Stimulated activated CD4-positive, alpha-beta T cell treated with anti-CD3 and anti-CD28 coated beads, Interleukin-1b, Interleukin-23, amount 100 ng/mL, for 24 hours (primary cell): ENCODE data around the gene LGALS7B.
"Not testable (repeated sequence)": the region's sequence is repeated elsewhere in the genome, so short reads cannot be mapped to it uniquely, and the experiment has no call there.

Source experiments
- DNase-seq, 4 experiments: peaks; one replicate each; pipeline ENCODE4 v3.0.0-alpha.2; 2020; ENCODE audit warnings: low read depth in 4 of 4, low spot score in 1 of 4

The LGALS7B gene

GRCh38 chr19:38788478-38789243 lies at the start of gene LGALS7B:
TSS of gene LGALS7B (plus strand) at chr19:38789200. CDS start at chr19:38789227, 27 bp downstream.
- DNase-seq: no peak

DNA sequence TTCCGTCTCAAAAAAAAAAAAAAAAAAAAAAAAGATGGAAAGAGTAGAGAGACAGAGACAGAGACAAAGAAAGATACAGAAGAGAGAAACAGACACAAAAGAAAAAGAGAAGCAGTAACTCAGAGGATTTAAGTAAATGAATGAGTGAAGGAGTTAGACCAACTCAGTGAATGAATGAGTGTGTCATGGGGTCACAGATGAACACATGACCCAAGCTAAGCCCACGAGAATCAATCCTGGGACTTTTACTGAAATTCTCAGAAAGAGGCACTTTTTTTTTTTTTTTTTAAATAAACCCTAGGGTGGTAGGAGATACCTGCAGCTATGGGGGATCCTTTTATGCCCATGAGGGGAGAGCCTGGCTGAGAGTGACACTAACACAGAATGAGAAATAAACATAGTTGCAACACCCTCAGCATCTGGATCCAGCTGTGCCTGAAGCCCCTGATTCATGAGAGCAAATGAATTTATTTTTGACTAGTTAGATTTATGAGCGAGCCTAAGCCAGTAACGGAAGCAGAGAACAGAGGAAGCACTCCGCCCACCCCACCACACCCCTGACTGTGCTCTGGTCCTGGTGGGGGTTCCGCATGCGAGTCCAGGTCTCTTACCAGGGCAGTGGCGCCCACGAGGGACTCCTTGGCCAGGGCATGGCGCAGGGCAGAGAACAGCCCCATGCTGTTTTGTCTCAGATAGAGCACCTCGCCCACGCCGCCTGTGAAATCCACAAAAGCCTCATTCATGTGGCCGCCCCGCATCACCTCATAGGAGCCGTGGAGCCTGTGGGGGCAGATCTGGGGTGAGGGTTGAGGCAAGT lies 49.4 kb upstream of the LGALS7B start:
- no peak for DNase-seq

DNA sequence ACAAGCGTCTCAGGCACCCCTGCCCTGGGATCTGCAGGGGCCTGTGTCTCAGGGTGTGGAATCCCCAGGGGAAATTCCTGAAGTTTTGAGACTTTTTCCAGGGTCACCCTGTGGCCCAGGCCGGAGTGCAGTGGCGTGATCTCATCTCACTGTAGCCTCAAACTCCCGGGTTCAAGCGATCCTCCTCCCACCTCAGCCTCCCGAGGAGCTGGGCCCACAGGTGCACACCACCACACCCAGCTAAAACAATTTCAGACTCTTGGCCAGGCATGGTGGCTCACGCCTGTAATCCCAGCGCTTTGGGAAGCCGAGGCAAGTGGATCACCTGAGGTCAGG lies 48.8 kb upstream of the LGALS7B start:
- no peak for DNase-seq

DNA sequence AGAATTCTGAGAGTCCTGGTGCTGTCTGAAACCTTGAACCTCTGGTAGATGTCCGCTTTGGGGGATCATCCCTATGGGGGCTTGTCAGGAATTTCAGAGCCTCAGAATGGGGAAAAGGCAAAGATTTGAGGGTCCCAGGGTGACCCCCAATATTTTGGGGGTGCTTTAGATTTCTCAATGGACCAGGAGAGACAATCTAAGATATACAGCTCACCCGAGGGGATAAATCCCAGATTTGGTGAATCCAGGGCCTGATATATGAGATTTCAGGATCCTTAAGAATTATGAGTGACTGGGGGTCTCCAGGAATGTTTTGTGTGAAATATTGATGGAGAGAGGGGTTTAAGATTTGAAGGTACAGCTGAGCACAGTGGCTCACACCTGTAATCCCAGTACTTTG lies 48.1 kb upstream of the LGALS7B start:
- DNase-seq: no peak

DNA sequence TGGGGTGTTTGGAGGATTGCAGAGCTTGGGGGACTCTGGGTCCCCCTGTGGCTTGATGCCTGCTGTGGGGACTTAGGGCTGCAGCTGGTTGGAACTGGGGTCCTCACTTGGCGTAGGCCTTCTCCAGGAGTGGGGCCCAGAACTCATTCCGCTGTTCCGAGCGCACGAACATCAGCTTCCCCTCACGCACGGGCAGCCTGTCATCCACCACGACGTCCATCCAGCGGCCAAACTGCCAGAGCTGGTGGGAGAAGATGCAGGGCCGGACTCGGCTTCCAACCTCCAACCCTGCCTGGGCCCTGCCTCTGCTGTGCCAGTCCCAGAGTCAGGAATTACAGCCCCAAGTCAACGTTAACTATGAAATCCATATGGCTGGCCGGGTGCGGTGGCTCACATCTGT lies 47.3 kb upstream of the LGALS7B start:
- DNase-seq: no peak

DNA sequence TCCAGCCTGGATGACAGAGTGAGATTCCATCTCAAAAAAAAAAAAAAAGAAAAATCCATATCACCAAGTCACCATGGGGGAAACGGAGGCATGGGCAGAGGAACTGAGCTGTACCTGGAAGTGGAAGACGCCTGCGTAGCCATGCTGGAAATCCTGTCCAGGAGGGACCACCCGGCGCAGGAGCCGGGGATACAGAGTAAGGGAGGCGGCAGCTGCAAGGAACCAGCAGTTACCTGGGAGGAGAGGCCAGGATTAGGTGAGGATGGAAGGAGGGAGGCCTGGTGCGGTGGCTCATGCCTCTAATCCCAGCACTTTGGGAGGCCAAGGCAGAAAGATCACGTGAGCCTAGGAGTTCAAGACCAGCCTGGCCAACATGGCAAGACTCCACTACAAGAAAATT lies 46.7 kb upstream of the LGALS7B start:
- DNase-seq: no peak

DNA sequence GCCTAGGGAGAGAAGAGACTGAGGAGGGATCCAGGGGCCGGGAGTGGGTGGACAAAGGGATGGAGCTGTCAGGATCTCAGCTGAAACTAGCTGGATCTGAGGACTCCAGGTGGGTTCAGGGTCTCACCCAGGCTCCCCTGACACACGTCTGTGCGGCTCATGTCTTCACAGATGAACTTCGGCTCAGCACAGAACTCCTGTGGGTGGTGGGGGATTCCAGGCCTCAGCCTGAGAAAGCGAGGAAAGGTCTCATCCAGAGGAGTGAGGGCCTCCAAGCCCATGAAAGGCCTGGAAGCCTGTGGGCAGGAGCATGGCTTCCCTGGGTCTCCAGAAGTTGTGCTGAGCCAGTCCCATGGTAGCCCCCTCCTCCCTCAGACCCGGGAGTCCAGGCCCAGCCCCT lies 46.1 kb upstream of the LGALS7B start:
- DNase-seq: no peak

DNA sequence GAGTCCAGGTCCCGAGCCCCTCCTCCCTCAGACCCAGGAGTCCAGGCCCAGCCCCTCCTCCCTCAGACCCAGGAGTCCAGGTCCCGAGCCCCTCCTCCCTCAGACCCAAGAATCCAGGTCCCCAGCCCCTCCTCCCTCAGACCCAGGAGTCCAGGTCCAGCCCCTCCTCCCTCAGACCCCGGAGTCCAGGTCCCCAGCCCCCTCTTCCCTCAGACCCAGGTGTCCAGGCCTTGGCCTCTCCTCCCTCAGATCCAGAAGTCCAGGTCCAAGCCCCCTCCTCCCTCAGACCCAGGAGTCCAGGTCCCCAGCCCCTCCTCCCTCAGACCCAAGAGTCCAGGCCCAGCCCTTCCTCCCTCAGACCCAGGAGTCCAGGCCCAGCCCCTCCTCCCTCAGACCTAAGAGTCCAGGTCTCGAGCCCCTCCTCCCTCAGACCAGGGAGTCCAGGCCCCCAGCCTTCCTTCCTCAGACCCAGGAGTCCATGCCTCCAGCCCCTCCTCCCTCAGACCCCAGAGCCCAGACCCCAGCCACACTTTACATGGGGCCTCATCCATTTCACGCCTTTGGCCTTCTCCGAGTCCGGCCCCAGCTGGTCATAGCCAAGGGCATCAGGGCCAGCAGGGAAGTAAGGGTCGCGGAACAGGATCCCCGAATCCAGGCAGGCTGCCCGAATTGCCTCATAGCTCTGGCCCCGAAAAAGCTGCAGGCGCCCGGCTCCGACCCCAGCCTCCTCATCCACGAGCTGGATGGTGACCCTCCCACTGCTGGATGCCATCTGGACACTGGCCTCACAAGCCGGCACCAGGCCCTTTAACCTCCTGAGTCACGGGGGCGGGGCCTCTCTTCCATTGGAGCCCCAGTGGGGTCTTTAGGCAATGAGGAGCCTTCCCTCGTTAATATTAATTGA lies 45.4 kb upstream of the LGALS7B start:
- DNase-seq: no peak

- DNase-seq: no peak
Observed at GRCh38 chr19:38744298-38744681, 44.7 kb upstream of the LGALS7B start, which contains the start of gene CAPN12. TSS of gene CAPN12 (minus strand) at chr19:38744474. CDS start at chr19:38744165, 309 bp downstream.

GRCh38 chr19:38744874-38745273 lies 44.1 kb upstream of the LGALS7B start:
- no peak for DNase-seq

DNA sequence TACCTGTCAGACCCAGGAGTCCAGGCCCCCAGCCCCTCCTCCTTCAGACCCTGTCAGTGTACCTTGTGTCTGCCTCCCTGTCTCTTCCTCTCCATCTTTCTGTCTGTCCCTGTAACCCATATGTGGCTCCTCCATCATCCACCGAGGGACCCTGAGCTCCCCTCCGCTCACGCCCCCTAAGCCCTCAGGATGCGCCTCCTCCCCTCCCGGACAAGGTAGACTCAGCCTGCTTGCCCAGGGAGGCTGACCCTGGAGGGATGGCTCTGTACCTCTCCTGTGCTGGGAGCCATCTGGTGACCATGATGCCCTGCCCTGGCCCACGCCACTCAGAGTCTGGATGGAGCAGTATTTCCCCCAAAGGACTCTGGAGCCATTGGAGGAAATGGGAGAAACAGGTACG lies 43.7 kb upstream of the LGALS7B start:
- DNase-seq: no peak

- DNase-seq: not testable (repeated sequence)
Observed at GRCh38 chr19:38753783-38754182, 35.2 kb upstream of the LGALS7B start.

GRCh38 chr19:38754196-38754595 lies 34.8 kb upstream of the LGALS7B start:
- not testable (repeated sequence) for DNase-seq

DNA sequence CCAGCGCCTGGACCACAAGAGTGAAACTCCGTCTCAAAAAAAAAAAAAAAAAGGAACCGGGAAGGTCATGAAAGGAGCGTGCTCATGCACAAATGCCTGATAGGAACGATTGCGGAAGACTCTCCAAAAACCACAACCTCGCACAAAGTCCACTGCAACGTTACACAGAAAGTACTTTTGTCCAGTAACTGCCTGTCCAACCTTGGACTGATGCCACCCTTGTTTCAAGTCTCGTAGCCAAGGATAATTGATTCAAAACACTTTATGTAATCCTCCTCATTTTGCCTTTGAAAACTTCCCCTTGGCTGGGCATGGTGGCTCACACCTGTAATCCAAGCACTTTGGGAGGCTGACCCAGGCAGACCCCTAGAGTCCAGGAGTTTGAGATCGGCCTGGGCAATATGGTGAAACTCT lies 29.4 kb upstream of the LGALS7B start:
- no peak for DNase-seq

GRCh38 chr19:38760805-38761517 lies 28.0 kb upstream of the LGALS7B start:
- DNase-seq: not testable (repeated sequence)

DNA sequence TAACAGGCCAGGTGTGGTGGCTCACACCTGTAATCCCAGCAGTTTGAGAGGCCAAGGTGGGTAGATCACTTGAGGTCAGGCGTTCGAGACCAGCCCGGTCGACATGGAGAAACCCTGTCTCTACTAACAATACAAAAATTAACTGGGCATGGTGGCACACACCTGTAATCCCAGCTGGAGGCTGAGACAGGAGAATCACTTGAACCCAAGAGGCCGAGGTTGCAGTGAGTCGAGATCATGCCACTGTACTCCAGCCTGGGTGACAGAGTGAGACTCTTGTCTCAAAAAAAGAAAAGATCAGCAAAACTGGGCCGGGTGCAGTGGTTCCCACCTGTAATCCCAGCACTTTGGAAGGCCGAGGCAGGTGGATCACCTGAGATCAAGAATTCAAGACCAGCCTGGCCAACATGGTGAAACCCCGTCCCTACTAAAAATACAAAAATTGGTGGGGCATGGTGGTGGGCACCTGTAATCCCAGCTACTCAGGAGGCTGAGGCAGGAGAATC lies 27.1 kb upstream of the LGALS7B start:
- DNase-seq: not testable (repeated sequence)

DNA sequence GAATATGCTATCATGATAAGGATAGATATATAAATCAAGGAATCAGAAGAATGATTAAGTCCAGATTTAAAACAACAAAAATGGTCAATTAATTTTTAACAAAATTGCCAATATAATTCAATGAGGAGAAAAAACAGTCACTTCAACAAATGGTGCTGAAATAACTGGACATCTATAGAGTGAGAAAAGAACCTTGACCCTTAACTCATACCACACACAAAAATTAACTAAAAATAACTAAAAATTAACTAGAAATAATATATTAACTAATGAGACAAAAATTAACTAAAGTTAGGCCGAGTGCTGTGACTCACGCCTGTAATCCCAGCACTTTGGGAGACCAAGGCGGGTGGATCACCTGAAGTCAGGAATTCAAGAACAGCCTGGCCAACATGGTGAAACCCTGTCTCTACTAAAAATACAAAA lies 25.2 kb upstream of the LGALS7B start:
- DNase-seq: no peak

DNA sequence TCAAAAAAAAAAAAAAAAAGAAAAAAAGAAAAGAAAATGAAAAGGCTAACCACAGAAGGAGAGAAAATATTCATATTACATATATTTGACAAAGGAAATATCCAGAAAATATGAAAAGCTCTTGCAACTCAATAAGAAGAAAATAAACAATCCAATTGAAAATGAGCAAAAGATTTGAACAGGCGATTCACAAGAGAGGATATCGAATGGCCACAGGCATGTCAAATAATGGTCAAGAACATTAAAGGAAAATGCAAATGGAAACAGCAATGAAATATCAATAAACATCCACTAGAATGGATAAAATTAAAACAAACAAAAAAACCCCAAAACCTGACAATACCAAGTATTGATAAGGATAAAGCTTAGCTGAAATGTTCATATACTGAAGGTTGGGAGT lies 23.8 kb upstream of the LGALS7B start:
- no peak for DNase-seq

GRCh38 chr19:38766276-38767047 lies 22.5 kb upstream of the LGALS7B start:
- no peak for DNase-seq
